Suppressor macrophage (primary cell): ENCODE results near the gene NTN3.

Experiments used
- DNase-seq, 4 experiments: peaks; one replicate each; pipeline ENCODE4 v3.0.0-alpha.2; 2020 to 2022

NTN3 gene

GRCh38 chr16:2466667-2467527, 4.2 kb upstream of the NTN3 start:
- no peak for DNase-seq

- DNase-seq, result peak; percentile 60 to 78 (median 66)
Measured at GRCh38 chr16:2467528-2468232, 3.4 kb upstream of the NTN3 start.

- DNase-seq, result peak in 3 of 4 experiments; percentile 15 to 51 (median 41)
Measured at GRCh38 chr16:2468233-2468724, 2.8 kb upstream of the NTN3 start.

- DNase-seq, result no peak
Measured at GRCh38 chr16:2468725-2469398, 2.2 kb upstream of the NTN3 start.

GRCh38 chr16:2469399-2470233, 1.5 kb upstream of the NTN3 start:
- no peak for DNase-seq

- DNase-seq, result no peak
Measured at GRCh38 chr16:2470234-2470601, 879 bp upstream of the NTN3 start.

GRCh38 chr16:2470603-2471015, 488 bp upstream of the NTN3 start:
- no peak for DNase-seq

- no peak for DNase-seq
Measured at GRCh38 chr16:2471653-2472487, 773 bp downstream of the NTN3 start.

- no peak for DNase-seq
Measured at GRCh38 chr16:2472488-2472864, 1.4 kb downstream of the NTN3 start.

- DNase-seq, result no peak
Measured at GRCh38 chr16:2472885-2473445, 1.9 kb downstream of the NTN3 start.

- no peak for DNase-seq
Measured at GRCh38 chr16:2473446-2473926, 2.4 kb downstream of the NTN3 start.

- DNase-seq, result peak; percentile 63 to 89 (median 76)
Measured at GRCh38 chr16:2473999-2474876, 3.1 kb downstream of the NTN3 start.

GRCh38 chr16:2474877-2475412, 3.8 kb downstream of the NTN3 start, which contains the start of gene TBC1D24:
Gene TBC1D24, plus strand, starts transcription at chr16:2475127. Its CDS starts 21,022 bp downstream, at chr16:2496149.
- DNase-seq, result peak; percentile 92 to 97 (median 95)

GRCh38 chr16:2475413-2476344, 4.6 kb downstream of the NTN3 start:
- peak in 1 of 4 experiments; percentile 46 for DNase-seq

- no peak for DNase-seq
Measured at GRCh38 chr16:2476345-2476720, 5.2 kb downstream of the NTN3 start.

GRCh38 chr16:2476741-2477140, 5.6 kb downstream of the NTN3 start:
- no peak for DNase-seq

- no peak for DNase-seq
Measured at GRCh38 chr16:2477327-2477726, 6.2 kb downstream of the NTN3 start.

GRCh38 chr16:2478279-2478678, 7.2 kb downstream of the NTN3 start:
- no peak for DNase-seq
